ENCODE results near the gene CD52. TPM values are rescaled to one million over a fixed set of nuclear protein-coding genes. Genes with fewer than 3 reads are reported as not detected.

The CD52 gene
- total RNA-seq, 6 experiments from 2014 or later: 2.8 to 17.6 (median 8.5) TPM

GRCh38 chr1:26281091-26281958 lies 36.4 kb upstream of the CD52 start:
- DNase-seq (no peak), ATAC-seq (no peak)
- Histone ChIP-seq H3K27ac (no peak overlapping the region), H3K9me3 (no peaks in the 10 kb centered on the region), H3K4me1 (peaks cover 0 to 40% (median 16%) of the 10 kb centered on the region in 4 donors), H3K36me3 (no peaks in the 10 kb centered on the region), H3K27me3 (no peaks in the 10 kb centered on the region), H3K4me3 (peak overlapping the region in 1 of 3 donors; percentile 99)
- intact Hi-C loops (cut with DNase I): loop anchor here (5.0 to 10.0 kb wide), 2 partner anchors 41 to 83 kb away; no protein-coding TSS in a partner anchor
- no peak for TF ChIP-seq CTCF (IDR thresholded peaks at IDR 0.05)
- 100% methylated on average over 2 of the region's 5 CpGs for WGBS (ENCODE audit: insufficient coverage, low coverage, low lambda C conversion rate, missing lambda C conversion rate)

DNA sequence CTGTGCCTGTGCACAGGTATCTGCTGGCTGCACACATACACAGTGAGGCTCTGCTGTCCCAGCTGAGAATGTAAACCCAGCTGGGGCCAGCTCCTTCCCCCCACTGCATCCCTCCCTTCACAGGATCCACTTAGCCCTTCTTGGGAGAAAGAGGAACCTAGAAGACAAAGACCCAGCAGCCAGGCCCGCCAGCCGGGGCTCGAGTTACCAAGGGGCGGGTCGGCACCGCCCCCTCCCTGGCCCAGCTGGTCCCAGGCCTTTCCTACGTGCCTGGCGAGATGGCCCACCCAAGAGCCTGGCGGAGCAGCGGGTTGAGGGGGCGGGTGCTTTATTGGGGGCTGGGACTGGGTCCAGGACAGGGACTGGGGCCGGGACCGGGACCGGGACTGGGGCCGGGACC lies 35.8 kb upstream of the CD52 start:
- intact Hi-C loops (cut with DNase I): loop anchor here (5.0 to 10.0 kb wide), 2 partner anchors 40 to 83 kb away; no protein-coding TSS in a partner anchor
- H3K27ac ChIP-seq: no peak overlapping the region
- TF ChIP-seq POLR2A (IDR thresholded peaks at IDR 0.05) (no peak), CTCF (IDR thresholded peaks at IDR 0.05) (no peak)
- no peaks in the 10 kb centered on the region for H3K27me3 ChIP-seq
- no peaks in the 10 kb centered on the region for H3K9me3 ChIP-seq
- ATAC-seq: no peak
- peaks cover 0 to 35% (median 13%) of the 10 kb centered on the region in 4 donors for H3K4me1 ChIP-seq
- no peak overlapping the region for H3K4me3 ChIP-seq
- peak in 1 of 3 donors; percentile 44 for DNase-seq
- 37% methylated on average over 3 of the region's 15 CpGs for WGBS (ENCODE audit: insufficient coverage, low coverage, low lambda C conversion rate, missing lambda C conversion rate)
- no peaks in the 10 kb centered on the region for H3K36me3 ChIP-seq

GRCh38 chr1:26282401-26282918 lies 35.3 kb upstream of the CD52 start:
- ATAC-seq (no peak), DNase-seq (no peak)
- TF ChIP-seq POLR2A (IDR thresholded peaks at IDR 0.05) (no peak), CTCF (IDR thresholded peaks at IDR 0.05) (no peak)
- Histone ChIP-seq H3K36me3 (no peaks in the 10 kb centered on the region), H3K4me1 (peaks cover 0 to 30% (median 10%) of the 10 kb centered on the region in 4 donors), H3K27me3 (no peaks in the 10 kb centered on the region), H3K27ac (no peak overlapping the region), H3K4me3 (no peak overlapping the region), H3K9me3 (no peaks in the 10 kb centered on the region)
- 57% methylated on average over 1 of the region's 22 CpGs for WGBS (ENCODE audit: insufficient coverage, low coverage, low lambda C conversion rate, missing lambda C conversion rate)
- intact Hi-C loops (cut with DNase I): loop anchor here (5.0 to 10.0 kb wide), 2 partner anchors 40 to 82 kb away; no protein-coding TSS in a partner anchor

DNA sequence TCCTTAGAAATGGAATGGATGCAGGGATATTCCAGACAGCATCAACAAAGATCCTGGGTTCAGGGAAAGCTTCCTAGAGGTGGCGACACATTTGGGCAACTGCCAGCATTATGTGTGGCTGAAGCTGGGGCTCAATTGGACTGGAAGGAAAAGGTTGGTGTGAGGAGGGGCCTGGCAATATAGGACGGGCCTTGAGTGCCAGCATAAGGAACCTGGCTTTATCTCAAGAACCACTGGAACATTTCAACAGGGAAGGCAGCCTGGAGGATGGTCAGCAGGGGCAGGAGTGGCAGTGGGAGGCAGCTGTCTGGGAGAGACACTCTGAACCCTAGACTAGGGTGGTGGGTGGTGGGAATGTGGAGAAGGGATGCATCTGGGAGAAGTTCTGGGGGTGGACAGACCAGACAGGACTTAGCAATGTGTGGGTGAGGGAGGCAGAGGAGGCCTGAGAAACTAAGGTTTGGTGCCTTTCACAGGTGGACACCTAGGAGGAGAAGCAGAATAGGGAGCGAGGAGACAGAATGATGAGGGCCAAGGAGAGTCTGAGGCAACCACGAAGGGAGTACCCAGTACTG lies 34.4 kb upstream of the CD52 start:
- DNase-seq (no peak), ATAC-seq (no peak)
- Histone ChIP-seq H3K27ac (no peak overlapping the region), H3K4me1 (peaks cover 0 to 21% (median 6%) of the 10 kb centered on the region in 4 donors), H3K9me3 (no peaks in the 10 kb centered on the region), H3K36me3 (no peaks in the 10 kb centered on the region), H3K27me3 (no peaks in the 10 kb centered on the region), H3K4me3 (no peak overlapping the region)
- TF ChIP-seq CTCF (IDR thresholded peaks at IDR 0.05) (no peak), POLR2A (IDR thresholded peaks at IDR 0.05) (no peak)
- intact Hi-C loops (cut with DNase I): loop anchor here (5.0 to 10.0 kb wide), 2 partner anchors 39 to 81 kb away; no protein-coding TSS in a partner anchor
- WGBS (ENCODE audit: insufficient coverage, low coverage, low lambda C conversion rate, missing lambda C conversion rate): 63% methylated on average over 3 of the region's 4 CpGs
